ENCODE data around the gene CUX1. TPM values are rescaled to one million over a fixed set of nuclear protein-coding genes. Genes with fewer than 3 reads are reported as not detected.
"Not testable (repeated sequence)": the region's sequence is repeated elsewhere in the genome, so short reads cannot be mapped to it uniquely, and the experiment has no call there.

CUX1 gene
- total RNA-seq, 2 donors from 2014 or later: 87.6 to 120 TPM

DNA sequence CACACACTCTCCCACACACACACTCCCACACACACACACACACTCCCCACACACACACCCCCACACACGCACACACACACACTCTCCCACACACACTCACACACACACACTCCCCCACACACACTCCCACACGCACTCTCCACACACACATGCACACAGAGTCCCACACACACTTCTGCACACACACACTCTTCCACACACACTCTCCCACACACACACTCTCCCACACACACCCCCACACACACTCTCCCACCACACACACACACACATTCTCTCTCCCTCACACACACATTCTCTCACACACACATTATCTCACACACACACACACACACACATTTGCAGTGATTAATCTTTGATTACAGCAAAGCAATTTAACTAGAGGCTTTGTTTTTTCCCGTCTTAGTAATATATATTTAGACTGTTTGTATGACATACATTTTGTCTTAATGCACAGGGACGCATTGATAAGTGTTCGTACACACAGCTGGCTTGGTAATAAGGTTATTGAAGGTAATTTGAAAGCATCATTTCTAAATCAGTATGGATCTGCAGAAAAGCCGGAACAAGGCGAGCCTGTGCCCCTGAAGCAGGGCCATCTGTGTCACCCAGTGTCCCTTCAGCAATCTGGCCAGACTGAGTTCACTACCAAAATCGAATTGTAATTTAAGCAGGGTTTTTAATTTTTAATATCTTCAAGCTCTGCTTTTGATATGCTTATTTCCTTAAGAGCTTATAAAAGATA, 399.3 kb downstream of the CUX1 start:
- DNase-seq (ENCODE audit: low spot score): no peak
- intact Hi-C loops (cut with DNase I): no loop called here

GRCh38 chr7:102220229-102220850, 402.9 kb downstream of the CUX1 start:
- DNase-seq (ENCODE audit: low spot score): no peak
- intact Hi-C loops (cut with DNase I): no loop called here

- intact Hi-C loops (cut with DNase I): no loop called here
Observed at GRCh38 chr7:102220960-102221800, 403.8 kb downstream of the CUX1 start.

GRCh38 chr7:102221961-102222360, 404.5 kb downstream of the CUX1 start:
- no peak for DNase-seq (ENCODE audit: low spot score)
- intact Hi-C loops (cut with DNase I): no loop called here

More at GRCh38 chr7:102220960-102221800, 403.8 kb downstream of the CUX1 start:
- DNase-seq (ENCODE audit: low spot score): no peak

DNA sequence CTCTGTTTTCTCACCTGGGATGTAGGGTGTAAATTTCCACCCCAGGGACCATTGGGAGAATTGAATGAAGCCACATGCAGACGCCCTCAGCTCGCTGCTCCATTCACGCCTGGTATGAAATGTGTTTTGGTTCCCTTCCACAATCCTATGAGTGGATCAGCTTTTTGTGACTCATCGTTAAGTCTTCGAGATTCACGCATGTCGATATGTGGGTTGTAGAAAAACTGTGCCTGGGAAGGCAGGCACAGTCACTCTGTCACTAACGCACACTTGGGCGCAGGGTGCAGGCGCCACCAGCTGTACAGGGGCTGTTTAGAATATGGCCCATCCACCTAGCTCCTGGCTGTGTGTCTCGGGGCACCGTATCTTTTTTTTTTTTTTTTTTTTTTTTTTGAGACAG, 405.0 kb downstream of the CUX1 start:
- DNase-seq (ENCODE audit: low spot score): no peak
- intact Hi-C loops (cut with DNase I): no loop called here

DNA sequence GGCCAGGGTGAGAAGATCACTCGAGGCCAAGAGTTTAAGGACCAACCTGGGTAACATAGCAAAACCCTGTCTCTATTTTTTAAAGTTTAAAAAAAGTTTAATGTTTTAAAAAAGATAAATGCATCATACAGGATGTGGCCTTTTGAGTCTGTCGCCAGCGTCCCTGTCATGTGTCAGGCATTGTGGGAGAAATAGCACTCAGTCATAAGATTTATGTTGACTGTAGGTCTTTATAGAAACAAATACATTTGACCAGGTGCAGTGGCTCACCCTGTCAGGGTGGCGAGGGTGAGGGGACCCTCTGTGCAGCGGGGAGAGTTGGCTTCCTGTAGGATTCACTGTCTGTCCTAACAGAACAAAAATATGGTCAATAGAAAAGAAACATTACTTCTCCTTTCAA, 405.8 kb downstream of the CUX1 start:
- intact Hi-C loops (cut with DNase I): no loop called here
- no peak for DNase-seq (ENCODE audit: low spot score)

GRCh38 chr7:102225025-102225424, 407.6 kb downstream of the CUX1 start:
- no peak for DNase-seq (ENCODE audit: low spot score)
- intact Hi-C loops (cut with DNase I): no loop called here

DNA sequence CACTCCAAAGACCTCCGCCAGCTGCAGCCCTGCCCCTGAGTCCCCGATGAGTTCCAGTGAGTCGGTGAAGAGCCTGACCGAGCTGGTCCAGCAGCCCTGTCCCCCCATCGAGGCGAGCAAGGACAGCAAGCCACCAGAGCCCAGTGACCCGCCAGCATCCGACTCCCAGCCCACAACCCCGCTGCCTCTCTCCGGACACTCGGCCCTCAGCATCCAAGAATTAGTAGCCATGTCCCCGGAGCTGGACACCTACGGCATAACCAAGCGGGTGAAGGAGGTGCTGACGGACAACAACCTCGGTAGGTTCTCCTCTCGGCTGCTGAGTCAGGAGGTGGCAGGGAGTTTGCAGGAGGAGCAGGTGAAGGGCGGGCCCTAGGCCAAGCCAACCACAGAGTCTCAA, 409.9 kb downstream of the CUX1 start:
- DNase-seq (ENCODE audit: low spot score): no peak
- intact Hi-C loops (cut with DNase I): no loop called here

DNA sequence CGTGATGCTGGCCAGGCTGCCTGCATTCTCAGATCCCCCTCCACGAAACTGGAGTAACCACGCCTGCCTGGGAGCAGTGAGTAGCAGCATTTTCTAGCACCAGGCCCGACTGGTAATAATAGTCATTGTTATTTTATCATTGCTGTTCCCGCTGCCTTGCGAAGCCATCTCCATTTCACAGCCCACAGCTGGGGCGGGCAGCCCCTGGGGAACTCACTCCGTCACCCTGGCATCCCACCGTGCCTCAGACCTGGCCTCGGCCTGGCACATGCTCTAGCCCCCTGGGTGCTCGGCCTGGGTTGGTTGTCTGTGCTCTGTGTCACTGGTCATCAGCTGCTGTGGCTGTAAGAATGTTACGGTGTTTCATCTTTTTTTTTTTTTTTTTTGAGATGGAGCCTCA, 411.5 kb downstream of the CUX1 start:
- intact Hi-C loops (cut with DNase I): no loop called here
- no peak for DNase-seq (ENCODE audit: low spot score)

- intact Hi-C loops (cut with DNase I): loop anchor here in 1 of 2 donors (10.0 kb wide), 1 partner anchor 415 kb away; the partner anchor contains the start of gene CUX1
- not testable (repeated sequence) for DNase-seq (ENCODE audit: low spot score)
Observed at GRCh38 chr7:102230162-102230561, 412.7 kb downstream of the CUX1 start.

GRCh38 chr7:102230593-102230992, 413.2 kb downstream of the CUX1 start:
- DNase-seq (ENCODE audit: low spot score): no peak
- intact Hi-C loops (cut with DNase I): loop anchor here in 1 of 2 donors (10.0 kb wide), 1 partner anchor 416 kb away; the partner anchor contains the start of gene CUX1

GRCh38 chr7:102232611-102233286, 415.3 kb downstream of the CUX1 start:
- no peak for DNase-seq (ENCODE audit: low spot score)
- intact Hi-C loops (cut with DNase I): loop anchor here in 1 of 2 donors (10.0 kb wide), 1 partner anchor 418 kb away; the partner anchor contains the start of gene CUX1

DNA sequence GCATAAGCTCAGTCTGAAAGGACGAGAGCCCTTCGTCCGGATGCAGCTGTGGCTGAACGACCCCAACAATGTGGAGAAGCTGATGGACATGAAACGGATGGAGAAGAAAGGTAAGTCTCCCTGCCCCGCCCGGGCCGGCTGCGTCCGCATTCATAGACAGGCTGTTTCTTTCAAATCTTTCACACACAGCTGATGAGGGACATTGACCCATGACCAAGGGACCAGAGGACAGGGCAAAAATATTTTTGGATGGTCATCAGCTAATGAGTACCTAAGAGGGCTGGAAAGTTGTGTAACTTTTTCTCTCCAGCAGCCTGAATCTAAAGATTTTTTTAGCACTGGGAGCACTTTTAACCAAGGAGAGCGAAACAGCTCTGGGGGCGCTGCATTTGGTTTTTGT, 416.7 kb downstream of the CUX1 start:
- intact Hi-C loops (cut with DNase I): loop anchor here in 1 of 2 donors (10.0 kb wide), 1 partner anchor 419 kb away; the partner anchor contains the start of gene CUX1
- DNase-seq (ENCODE audit: low spot score): no peak

DNA sequence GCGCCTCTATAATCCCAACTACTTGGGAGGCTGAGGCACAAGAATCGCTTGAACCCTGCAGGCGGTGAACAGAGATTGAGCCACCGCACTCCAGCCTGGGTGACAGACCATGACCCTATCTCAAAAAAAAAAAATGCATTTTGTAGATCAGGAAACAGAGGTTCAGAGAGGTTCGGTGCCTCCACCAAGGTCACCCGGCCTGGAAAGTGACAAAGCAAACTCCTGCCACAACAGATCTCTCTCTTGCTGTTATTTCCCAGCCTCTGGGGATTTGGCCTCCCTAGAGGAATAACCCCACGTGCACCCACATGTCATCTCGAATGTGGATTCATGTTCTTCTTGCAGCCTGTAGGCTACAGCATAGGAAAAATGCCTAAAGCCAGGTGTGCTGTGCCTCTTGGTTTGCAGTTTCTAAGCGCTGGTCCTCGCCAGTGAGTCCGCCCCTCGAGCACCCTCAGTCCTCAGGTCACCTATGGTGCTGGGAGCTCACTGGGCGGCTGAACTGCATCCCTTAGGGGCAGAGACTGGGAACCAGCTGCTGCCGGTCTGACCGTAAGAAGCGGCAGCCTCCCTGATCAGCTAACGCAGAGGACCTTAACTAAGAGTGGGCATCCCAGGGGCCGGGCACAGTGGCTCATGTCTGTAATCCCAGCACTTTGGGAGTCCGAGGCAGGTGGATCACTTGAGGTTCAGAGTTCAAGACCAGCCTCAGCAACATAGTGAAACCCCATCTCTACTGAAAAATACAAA, 417.6 kb downstream of the CUX1 start:
- intact Hi-C loops (cut with DNase I): loop anchor here in 1 of 2 donors (5.0 to 10.0 kb wide), 3 partner anchors 420 to 633 kb away; partner anchors contain the start of gene CUX1
- DNase-seq (ENCODE audit: low spot score): no peak

- intact Hi-C loops (cut with DNase I): loop anchor here in 1 of 2 donors (5.0 to 10.0 kb wide), 3 partner anchors 421 to 634 kb away; partner anchors contain the start of gene CUX1
- no peak for DNase-seq (ENCODE audit: low spot score)
Observed at GRCh38 chr7:102236102-102236501, 418.7 kb downstream of the CUX1 start.

GRCh38 chr7:102236592-102237287, 419.3 kb downstream of the CUX1 start:
- intact Hi-C loops (cut with DNase I): loop anchor here in 1 of 2 donors (5.0 to 10.0 kb wide), 3 partner anchors 422 to 634 kb away; partner anchors contain the start of gene CUX1
- no peak for DNase-seq (ENCODE audit: low spot score)

DNA sequence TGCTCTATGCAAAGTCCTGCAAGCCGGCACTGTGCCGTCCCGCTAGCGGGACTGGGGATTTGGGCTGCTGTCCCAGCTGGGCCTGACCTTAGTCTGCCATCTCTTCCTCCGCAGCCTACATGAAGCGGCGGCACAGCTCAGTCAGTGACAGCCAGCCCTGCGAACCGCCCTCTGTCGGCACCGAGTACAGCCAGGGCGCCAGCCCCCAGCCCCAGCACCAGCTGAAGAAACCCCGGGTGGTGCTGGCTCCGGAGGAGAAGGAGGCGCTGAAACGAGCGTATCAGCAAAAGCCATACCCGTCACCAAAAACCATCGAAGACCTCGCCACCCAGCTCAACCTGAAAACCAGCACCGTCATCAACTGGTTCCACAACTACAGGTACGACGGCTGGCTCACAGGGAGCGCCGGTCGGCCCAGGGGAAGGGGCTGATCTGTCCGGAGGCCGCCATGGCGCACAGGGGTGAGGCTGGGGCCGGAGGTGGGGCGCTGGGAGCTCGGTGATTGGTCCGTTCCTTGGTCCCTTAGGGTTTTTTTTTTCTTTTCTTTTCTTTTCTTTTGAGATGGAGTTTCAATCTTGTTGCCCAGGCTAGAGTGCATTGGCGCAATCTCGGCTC, 421.9 kb downstream of the CUX1 start:
- intact Hi-C loops (cut with DNase I): loop anchor here in 1 of 2 donors (5.0 to 10.0 kb wide), 3 partner anchors 425 to 637 kb away; partner anchors contain the start of gene CUX1
- DNase-seq (ENCODE audit: low spot score): no peak
